Subcutaneous adipose tissue (tissue), 4 donors: Measurements from ENCODE around the gene SLC5A10. TPM values are rescaled to one million over a fixed set of nuclear protein-coding genes. Genes with fewer than 3 reads are reported as not detected.

ENCODE experiments used
- total RNA-seq, 4 donors: library from RNA; depleted of rRNA; stranded (reverse); fragments of >200 nt; gene quantifications; one replicate each; pipeline ENCODE4 v1.1.0, GENCODE V29; 2016
- TF ChIP-seq, protein P1 (sequence below): fragments of 450-650 bp; IDR thresholded peaks from one replicate; pipeline ENCODE4 v1.5.1; 2016; ENCODE audit warnings: low read depth, mild to moderate bottlenecking, control low read depth, antibody characterized with exemption, moderate library complexity

Gene SLC5A10
- total RNA-seq, 4 donors from 2014 or later: 0.19 TPM; not detected in 3

DNA sequence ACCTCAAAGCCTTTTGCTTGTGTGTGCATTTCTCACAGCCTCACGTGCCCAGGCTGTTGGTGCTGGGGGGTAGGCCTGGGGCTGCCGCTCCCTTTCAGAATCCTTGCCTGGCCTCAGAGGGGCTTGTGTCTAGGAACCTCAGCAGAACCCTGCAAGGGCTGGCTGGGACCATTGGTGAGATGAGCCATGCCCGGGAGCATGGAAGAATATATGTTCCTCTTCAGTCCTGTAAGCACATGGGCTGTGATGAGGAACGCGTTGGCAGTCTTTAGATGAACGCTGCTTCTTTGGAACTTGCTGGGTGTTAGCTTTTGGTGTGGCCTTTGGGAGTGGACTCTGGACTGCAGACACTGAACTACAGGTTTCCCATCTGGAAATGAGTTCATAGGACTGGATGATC lies 32.0 kb upstream of the SLC5A10 start:
- TF ChIP-seq, protein P1, sequence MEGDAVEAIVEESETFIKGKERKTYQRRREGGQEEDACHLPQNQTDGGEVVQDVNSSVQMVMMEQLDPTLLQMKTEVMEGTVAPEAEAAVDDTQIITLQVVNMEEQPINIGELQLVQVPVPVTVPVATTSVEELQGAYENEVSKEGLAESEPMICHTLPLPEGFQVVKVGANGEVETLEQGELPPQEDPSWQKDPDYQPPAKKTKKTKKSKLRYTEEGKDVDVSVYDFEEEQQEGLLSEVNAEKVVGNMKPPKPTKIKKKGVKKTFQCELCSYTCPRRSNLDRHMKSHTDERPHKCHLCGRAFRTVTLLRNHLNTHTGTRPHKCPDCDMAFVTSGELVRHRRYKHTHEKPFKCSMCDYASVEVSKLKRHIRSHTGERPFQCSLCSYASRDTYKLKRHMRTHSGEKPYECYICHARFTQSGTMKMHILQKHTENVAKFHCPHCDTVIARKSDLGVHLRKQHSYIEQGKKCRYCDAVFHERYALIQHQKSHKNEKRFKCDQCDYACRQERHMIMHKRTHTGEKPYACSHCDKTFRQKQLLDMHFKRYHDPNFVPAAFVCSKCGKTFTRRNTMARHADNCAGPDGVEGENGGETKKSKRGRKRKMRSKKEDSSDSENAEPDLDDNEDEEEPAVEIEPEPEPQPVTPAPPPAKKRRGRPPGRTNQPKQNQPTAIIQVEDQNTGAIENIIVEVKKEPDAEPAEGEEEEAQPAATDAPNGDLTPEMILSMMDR: no peak

DNA sequence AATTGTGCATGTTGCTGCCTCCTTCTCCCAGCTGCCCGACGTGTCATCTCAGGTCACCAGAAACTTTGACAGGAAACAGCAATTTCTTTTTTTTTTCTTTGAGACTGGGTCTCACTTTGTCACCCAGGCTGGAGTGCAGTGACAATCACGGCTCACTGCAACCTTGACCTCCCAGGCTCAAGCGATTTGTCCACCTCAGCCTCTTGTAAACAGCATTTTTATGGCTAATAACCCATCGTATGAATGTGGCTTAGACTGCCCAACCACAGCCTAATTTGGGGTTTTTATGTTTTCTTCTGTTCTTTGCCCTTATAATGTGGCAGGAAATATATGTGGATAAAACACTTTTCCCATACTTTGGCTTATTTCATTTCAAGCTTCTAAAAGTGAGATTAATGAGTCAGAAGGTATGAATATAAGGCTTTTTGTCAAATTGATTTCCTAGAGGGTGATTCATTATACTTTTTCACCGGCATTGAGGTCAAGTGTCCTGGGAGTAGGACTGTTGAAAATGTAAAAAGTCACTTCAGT lies 31.0 kb upstream of the SLC5A10 start:
- TF ChIP-seq, protein P1: no peak

DNA sequence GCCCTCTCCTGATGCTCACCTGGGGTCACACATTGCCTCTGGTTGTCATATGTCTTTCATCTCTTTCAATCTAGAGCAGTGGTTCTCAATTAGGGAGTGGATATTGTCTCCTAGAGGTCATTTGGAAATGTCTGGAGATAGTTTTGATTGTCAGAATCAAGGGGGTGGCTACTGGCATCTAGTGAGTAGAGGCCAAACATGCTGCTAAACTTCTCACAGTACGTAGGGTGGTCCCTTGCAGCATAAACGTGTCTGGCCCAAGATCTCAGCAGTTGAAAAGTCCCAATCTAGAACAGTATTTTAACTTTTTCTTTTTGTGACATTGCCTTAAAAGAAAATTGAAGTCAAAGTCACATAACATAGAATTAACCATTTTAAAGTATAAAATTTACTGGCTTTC lies 30.5 kb upstream of the SLC5A10 start:
- TF ChIP-seq, protein P1: no peak

DNA sequence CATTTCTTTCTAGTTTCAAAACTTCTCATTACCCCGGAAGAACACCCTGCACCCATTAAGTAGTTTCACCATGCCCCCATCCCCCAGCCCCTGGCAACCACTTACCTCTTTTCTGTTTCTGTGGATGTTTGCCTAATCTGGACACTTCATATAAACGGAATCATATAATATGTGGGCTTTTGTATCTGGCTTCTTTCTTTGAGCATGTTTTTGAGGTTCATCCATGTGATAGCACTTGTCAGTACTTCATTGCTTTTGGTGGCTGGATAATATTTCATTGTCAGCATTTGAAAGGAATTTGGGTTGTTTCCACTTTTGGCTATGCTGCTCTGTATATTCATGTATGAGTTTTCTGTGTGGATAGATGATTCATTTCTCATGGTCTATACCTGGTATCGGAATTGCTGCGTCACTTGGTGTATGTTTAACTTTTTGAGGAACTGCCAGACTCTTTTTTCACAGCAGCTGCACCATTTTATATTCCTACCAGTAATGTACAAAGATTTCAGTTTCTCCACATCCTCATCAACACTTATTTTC lies 30.0 kb upstream of the SLC5A10 start:
- TF ChIP-seq, protein P1: no peak

DNA sequence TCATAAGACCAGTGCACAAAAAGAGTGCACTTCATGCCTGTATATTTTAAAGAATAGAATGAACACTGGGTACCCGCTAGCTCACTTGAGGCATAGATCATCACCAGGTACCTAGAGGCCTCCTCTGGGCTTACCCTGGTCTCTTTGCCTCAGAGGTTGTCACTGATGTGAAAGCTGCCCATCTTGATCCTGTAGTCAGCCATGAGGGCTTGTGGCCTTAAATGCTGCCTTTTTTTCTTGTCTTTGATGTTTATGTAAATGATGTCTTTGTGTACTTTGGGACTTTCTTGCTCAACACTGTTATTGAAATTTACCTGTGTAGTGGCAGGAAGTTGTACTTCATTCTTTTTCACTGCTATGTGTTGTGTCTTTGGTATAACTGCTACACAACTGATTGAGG lies 26.8 kb upstream of the SLC5A10 start:
- TF ChIP-seq, protein P1: no peak

DNA sequence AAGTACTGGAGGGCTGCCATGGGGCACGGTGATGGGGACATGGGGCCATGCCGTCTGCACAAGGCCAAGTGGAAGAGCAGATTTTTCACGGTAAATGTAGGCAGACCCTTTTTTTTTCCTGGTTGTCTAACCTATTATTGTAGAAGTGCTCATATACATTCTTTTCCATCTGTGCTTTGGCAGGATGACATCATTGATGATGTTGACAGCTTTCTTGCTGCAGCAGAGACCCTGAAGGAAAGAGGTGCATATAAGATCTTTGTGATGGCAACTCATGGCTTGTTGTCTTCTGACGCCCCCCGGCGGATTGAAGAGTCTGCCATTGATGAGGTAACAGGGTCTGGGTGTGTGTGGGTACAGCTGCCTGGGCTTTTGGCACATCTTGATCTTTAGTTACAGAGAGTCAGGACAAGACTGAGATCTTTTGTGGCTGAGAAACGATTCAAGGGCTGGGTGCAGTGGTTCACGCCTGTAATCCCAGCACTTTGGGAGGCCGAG lies 23.3 kb upstream of the SLC5A10 start:
- TF ChIP-seq, protein P1: no peak

DNA sequence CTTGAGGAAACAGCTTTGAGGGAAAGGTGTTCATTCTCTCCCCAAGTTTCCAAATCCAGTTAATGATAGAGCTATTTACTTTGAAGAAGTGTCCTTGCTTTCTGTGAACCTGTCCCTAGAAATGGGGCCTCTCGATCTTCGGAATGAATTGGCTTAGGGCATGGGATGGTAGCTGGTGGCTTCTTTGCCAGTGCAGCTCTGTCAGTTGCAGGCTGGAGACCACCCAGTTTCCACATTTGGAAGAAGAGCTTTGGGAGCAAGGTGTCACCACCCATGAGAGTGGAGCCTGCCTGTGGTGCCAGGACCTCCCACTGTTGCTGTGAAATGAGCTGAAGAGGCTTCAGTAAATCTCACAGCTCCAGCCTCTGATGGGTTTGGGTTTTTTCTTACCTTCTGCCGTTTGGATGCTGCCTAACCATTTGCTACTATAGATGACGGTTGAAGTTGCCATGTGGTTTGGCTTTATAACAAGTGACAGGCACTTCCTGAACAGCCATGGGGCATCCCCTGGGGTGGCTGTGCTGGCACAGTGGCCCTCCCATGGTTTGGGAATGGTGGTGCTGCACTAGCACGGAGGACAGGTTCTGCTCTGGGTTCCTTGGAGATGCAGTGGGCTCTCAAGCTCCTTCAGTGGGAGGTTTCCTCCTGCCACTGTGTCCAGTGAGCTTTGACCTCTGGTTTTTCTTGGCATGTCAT lies 19.5 kb upstream of the SLC5A10 start:
- TF ChIP-seq, protein P1: no peak
